ENCODE results near the gene PPWD1.
"Not testable (repeated sequence)": the region's sequence is repeated elsewhere in the genome, so short reads cannot be mapped to it uniquely, and the experiment has no call there.

Gene PPWD1

DNA sequence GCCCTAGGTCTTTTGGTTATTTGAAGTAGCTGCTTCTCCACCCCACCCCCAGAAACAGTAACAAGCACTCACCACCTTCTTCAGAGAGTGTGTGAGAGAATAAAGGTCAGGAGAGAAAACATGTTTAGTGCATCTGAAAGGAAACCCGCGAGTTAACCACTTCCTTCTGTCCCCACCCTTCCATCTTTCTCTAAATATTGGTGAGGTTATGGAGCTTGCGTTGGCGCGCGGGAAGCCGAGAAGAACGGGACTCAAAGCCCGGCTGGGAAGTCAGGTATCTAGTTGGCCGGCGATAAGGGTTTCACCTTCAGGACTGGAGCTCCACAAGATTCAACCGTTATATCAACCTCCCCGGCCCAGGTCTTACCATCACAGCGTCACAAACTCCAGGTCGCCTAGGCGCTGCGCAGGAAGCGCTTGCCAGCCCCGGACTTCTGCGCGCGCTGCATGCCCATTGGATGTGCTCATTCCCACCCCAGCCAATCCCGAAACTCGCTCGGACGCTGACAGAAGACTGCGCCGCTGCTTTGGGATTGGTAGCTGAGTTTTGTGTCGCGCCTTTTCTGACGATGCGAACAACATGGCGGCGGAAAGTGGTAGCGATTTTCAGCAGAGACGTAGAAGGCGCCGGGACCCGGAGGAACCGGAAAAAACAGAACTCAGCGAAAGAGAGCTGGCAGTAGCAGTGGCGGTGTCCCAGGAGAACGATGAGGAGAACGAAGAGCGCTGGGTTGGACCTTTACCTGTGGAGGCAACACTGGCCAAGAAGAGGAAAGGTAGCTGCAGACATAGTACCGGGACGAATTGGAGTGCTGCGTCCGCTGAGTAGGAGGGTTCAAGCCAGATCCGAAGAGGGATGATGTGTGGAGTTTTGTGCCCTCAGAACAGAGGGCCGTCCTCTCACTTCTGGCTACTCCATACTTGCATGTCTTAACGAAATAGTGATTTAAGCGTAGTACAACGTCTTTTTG is at the start of gene PPWD1, which contains the start of gene CENPK:
PPWD1 (plus strand) TSS at position 566 of the 971 bp plus-strand sequence; CDS start at position 581, 15 bp downstream.
CENPK (minus strand) TSS at position 438 of the 971 bp plus-strand sequence. CDS start 8,261 bp downstream, outside the sequence.
- peak; percentile 81 to 94 for DNase-seq

DNA sequence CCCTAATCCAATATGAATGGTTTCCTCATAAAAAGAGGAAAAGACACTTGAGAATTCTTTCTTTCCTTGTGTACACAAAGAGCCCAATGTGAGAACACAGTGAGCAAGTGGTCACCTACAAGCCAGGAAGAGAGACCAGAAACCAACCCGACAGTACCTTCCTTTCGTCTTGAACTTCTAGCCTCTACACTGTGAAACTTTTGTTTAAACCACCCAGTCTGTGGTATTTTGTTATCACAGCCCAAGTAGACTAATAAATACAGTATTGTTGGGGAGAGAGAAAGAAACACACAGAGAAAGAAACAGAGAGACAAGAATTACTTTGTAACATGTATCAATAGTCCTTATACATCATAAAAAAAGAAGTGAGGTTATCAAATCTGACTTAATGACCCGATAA is 37.4 kb upstream of the PPWD1 start:
- no peak for DNase-seq

DNA sequence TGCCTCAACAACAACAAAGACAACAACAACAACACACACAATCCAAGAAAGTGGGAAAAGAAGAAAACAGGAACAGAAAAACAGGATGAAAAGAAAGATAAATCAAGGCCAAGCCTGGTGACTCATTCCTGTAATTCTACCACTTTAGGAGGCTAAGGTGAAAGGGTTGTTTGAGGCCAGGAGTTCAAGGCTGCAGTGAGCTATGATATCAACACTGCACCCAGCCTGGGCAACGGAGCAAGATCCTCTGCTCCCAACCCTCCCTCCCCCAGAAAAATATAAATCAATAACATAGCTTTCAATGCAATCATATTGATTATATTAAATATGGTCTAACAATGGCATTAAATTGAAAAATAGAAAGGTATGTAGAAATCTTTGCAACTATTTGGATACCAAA is 32.2 kb upstream of the PPWD1 start:
- DNase-seq: no peak

DNA sequence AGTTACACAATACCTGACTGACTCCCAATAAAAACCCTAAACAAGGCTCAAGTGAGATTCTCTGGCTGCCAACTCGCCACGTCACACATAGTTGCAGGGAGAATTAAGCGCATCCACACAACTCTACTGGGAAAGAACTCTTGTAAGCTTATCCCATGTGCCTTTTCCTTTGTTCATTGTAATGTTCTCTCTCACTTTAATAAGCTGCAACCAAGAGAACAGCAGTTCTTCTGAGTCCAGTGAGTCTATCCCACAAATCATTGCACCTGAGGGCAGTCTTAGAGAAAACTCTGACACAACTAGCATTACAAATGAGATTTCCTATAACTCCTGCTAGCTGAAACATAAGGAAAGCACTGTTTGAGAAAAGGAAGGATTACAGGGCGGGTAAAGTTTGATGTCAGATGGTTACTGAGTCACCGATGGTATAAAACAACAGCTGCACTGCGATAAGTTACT is 27.5 kb upstream of the PPWD1 start:
- DNase-seq: no peak

DNA sequence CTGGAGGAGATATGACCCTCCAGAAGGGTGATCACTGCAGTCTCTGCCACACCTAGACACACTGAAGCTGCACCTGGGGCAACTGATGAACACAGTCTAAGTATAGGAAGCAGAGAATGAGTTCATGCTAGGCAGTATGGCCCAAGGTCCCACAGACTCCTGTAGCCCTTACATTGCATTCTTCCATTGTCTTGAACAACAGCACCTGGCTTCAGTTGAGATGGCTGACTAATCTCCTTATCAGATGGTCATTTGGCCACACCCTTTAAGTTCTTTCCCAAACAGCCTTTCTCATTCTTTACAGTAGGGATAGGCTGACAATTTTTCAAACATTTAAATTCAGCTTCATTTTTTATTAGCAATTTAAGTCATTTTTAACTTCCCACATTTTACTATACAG is 23.3 kb upstream of the PPWD1 start:
- no peak for DNase-seq

DNA sequence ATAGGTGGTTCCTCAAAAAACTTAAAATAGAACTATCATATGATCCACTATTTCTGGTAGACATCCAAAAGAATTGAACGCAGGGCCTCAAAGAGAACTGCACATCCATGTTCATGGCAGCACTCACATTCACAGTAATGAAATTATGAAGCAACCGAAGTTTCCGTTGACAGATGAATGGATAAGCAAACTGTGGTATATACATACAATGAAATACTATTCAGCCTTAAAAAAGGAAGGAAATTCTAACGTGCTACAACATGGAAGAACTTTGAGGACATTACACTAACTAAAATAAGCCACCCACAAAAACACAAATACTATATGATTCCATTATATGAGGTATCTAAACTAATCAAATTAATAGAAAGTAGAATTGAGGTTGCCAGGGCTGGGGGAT is 18.6 kb upstream of the PPWD1 start:
- no peak for DNase-seq

DNA sequence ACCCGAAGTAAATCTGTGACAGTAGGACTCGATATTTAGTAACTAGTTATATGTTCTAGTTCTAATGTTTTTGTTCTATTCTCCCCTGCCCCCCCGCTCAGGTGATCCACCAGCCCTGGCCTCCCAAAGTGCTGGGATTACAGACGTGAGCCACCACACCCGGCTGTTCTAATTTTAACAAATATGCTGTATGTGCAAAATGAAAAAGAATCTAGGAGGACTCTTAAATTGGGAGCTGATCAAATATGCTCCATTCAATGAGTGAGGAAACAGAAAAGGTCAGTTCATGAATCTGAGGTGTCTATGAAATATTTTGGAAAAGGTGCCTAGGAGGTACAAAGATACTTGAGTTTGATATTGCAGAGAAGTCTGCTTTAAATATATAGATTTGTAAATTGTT is 17.0 kb upstream of the PPWD1 start:
- DNase-seq: no peak

DNA sequence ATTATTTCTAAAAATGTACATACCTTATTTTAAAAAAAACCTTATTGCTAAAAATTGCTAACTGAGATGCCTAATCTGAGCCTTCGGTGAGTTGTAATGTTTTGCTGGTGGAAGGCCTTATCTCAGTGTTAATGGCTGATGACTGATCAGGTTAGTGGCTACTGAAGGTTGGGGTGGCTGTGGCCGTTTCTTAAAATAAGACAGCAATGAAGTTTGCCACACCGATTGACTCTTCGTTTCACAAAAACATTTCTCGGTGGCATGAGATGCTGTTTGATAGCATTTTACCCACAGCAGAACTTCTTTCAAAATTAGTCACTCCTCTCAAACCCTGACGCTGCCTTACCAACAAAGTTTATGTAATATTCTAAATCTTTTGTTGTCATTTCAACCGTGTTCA is 14.8 kb upstream of the PPWD1 start:
- DNase-seq: no peak

DNA sequence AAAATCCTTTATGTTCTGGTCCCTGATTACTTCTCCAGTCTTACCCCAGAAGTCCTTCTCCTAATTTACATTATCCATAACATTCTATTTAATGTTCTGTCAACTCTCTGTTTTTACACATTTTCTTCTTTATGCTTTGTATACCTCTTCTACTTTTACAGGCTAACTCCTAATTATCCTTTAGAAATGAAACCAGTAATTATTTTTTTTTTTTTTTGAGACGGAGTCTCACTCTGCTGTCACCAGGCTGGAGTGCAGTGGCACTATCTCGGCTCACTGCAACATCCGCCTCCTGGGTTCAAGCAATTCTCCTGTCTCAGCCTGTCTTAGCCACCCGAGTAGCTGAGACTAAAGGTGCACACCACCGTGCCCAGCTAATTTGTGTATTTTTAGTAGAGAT is 9.2 kb upstream of the PPWD1 start:
- no peak for DNase-seq

DNA sequence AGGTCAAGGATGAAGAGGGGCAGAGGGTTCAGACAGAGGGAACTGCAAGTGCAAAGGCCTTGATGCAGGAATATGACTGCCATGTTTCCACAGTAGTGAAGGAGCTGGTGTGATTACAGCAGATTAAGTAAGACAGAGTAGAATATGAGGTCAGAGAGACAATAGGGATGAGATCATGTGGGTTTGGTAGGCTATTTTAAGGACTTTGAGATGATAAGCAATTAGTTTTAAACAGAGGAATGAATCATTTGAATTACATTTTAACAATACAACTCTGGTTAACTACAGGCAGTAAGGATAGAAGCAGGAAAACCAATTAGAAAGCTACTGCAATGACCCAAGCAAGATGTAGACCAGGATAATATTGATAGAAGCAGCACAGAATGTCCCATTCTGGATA is 7.8 kb upstream of the PPWD1 start:
- DNase-seq: no peak

DNA sequence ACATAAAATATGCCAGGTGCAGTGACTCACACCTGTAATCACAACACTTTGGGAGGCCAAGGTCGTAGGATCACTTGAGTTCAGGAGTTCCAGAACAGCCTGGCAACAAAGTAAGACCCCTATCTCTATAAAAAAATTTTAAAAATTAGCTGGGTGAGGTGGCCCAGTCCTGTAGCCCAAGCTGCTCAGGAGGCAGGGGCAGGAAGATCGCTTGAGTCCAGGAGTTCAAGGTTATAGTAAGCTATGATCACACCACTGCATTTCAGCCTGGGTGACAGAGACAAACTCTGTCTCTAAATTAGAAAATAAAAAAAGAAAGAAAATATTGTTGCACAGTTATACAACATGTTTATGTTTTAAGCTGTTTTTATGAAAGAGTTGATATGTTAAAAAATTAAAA is 6.9 kb upstream of the PPWD1 start:
- no peak for DNase-seq

DNA sequence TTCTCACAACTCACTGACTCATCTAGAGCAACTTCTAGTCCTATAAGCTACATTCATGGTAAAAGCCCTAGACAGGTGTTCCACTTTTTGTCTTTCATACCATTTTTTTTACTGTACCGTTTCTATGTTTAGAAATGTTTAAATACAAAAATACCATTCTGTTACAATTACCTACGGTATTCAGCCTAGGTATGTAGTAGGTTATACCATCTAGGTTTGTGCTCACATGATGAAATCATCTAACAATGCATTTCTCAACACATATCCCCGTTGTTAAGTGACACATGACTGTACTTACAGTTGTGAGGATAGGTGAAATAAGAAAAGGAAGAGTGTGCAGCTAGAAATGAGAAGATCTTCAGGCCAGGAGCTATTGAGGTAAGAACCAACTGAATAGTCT is 6.4 kb upstream of the PPWD1 start:
- DNase-seq: no peak

DNA sequence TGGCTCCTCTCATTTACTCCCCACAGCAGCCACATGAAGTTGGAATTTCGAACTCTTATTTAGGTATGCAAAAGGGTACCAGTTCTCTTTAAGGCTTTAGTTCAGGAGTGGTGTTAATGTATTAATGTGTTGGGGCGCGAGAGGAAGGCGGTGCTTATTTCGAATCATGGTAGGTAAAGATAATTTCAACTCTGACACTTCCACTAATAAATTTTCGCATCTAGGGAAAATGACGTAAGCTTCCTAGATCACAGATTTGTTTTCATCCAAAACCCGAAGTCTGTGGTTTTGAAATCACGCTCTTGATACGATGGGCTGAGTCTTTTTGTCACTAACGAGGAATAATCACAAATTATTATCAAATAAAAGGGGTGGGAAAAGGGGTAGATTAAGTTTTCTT is 681 bp downstream of the PPWD1 start:
- DNase-seq: no peak

DNA sequence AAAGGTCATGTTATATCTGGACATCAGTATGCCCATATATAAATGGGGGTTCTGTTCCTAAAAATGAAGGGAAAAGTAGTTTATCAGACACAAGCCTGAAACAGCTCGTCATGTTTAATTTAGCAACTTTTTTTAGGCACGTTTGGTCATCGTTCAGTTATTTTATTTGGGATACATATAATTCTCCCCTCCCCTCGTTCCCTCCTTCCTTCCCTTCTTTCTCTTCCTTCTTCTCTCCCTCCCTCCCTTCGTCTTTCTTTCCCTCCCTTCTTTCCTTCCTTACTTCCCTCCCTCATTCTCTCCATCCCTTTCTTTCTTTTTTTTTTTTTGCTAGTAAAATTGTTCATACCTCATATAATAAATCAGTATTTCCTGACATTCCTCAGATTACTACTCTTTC is 3.4 kb downstream of the PPWD1 start:
- DNase-seq: no peak

DNA sequence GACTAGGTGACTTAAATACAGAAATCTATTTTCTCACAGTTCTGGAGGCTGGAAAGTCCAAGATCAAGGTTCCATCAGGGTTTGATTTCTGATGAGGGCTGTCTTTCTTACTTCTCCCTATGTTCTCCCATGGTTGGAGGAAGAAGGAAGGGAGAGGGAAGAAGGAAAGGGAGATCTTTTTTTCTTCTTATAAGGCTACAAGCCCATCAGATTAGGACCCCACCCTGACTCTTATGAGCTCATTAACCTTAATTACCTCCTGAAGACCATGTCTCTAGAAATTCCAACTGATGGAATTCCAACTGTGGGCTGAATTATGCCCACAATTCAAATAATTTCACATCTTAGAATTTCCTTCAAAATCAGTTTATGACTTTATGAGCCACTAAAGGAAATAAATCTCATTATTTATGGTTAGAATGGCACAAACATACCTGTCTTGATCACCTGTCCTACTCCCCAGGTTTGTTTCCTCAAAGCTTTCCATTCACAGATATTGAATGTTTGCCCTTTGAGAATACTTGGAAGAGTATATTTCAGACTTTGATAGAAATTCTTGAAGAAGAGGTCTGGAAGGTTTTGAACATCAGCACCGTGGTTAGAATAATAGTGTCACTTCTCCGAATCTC is 7.6 kb downstream of the PPWD1 start:
- no peak for DNase-seq

DNA sequence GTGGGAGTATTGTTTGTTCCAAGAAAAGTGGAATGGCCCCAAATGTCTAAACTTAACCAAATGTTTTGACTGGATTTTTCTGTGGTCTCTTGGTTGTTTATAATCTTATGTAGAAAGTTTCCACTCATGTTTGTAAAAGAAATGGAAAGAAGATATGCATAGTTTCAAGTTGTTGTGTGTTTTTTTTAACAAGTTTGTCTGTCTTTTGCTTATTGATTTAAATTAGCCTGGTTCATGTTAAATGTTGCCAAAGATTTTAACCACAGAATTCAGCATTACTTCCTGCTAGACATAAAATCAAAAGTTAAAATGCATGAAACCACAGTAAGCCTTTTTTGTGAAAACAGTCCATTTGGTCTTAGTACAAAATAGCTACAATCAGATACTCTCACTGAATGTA is 14.0 kb downstream of the PPWD1 start:
- no peak for DNase-seq

DNA sequence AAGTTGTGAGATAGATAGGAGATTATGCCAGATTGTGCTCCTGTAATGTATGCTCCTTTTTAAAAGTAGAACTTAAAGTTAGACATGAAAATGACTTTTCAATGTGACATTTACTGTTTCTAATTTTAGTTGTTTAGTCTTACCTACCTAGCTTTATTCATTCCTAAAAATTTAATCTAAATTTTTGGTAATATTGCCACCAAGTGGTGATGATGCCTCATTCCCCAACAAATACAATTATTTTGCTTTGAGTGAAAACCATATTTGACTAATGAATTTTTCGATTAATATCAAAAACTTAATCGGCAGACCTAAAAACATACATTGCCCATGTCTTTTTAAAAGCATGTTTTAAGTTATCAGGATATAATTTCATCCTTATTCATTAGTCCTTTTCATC is 25.6 kb downstream of the PPWD1 start:
- DNase-seq: no peak

DNA sequence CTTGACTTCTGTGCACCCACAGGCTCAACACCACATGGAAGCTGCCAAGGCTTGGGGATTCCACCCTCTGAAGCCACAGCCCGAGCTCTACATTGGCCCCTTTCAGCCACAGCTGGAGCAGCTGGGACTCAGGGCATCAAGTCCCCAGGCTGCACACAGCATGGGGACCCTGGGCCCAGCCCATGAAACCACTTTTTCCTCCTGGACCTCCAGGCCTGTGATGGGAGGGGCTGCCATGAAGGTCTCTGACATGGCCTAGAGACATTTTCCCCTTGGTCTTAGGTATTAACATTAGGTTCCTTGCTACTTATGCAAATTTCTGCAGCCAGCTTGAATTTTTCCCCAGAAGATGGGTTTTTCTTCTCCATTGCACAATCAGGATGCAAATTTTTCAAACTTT is 38.7 kb downstream of the PPWD1 start:
- not testable (repeated sequence) for DNase-seq

DNA sequence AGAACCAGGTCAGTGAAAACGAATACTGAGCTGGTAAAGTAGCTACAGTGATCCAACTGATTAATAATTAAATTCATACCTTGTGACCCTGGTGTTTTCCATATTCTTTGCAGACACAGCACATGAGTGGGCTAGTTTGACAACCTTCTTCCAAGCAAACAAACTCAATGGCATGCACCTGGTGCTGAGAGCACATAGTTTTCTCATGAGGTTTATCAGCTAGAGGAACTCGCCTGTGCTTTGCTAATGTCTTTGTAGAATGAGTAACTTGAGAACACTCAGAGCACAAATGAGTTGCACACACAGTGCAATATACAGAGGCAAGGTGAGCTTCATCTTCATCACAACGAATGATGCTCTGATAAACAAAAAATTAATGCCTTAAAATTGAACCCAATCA is 48.4 kb downstream of the PPWD1 start:
- DNase-seq: no peak

DNA sequence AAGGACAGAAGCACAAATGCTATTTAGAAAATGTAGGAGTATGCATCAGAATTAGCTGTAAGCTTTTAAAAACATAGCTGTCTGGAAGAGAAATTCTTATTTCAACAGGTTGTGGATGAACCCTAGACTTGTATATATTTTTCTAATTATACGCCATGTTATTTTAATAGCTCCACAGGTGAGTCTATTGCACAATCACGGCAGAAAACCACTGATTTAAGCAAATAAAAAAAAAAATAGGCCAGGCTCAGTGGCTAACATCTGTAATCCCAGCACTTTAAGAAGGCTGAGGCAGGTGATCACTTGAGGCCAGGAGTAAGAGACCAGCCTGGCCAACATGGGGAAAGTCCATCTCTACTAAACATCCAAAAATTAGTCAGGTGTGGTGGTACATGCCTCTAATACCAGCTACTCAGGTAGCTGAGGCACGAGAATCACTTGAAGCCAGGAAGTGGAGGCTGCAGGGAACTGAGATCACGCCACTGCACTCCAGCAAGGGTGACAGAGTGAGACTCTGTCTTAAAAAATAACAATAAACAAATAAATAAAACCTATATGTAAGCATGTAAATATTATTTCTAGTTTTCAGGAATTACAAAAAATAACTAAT is 49.3 kb downstream of the PPWD1 start:
- no peak for DNase-seq

DNA sequence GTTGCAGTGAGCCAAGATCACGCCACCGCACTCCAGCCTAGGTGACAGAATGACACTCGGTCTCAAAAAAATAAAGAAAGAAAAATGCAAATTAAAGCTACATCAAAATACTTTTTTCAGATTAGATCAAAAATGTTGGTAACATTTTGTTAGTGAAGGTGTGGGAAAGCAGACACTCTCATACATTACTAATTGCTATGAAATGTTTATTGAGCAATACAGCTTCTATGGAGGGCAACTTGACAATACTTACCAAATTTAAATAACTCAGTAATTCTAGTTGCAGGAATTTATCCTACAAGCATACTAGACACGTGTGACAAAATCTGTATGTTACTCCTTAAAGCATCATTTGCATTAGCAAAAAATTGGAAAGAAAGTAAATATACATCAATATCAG is 56.9 kb downstream of the PPWD1 start:
- DNase-seq: no peak

DNA sequence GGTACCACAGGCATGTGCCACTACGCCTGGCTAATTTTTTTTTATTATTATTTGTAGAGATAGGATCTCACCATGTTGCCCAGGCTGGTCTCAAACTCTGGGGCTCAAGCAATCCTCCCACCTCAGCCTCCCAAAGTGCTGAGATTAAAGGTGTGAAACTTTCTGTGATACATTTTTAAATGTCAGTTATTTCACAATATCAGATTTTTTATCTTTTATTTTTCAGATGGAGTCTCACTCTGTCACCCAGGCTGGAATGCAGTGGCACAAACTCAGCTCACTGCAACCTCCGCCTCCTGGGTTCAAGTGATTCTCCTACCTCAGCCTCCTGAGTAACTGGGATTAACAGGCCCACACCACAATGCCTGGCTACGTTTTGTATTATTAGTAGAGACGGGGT is 58.9 kb downstream of the PPWD1 start:
- DNase-seq: not testable (repeated sequence)

DNA sequence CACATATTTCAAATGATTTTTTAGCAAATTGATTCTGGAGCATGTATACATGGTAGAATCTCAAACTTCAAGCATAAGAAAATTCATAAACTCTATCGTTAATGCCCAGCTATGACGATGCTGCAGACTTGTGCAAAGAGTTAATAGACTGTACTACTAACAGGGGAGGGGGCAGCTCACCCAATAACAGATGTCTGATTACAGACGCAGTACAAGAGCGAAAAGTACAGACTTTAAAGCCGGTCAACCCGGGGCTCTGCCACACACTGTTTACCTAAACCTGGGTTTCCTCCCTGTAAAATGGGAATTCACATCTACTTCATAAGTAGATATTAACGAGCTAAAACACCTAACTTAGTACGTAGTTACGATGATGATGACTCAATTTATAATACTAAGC is 60.4 kb downstream of the PPWD1 start:
- no peak for DNase-seq
